HL-60/S4 treated with retinoic acid at 250 ng/mL for 4 days and 3 days (cell line): Measurements from ENCODE around the gene SOX8.

ENCODE experiments used
- in situ Hi-C: fragments of 300-500 bp; cut with MboI; formaldehyde crosslinking; loops from 2 replicates; pipeline ENCODE4 v1.7.0; 2022; ENCODE audit warnings: low sequenced_read_pairs

SOX8 gene

GRCh38 chr16:1003391-1004347 is 22.1 kb downstream of the SOX8 start:
- in situ Hi-C loops = no loop called here

GRCh38 chr16:1005286-1005685 is 23.7 kb downstream of the SOX8 start:
- in situ Hi-C loops = no loop called here

GRCh38 chr16:1006781-1007180 is 25.2 kb downstream of the SOX8 start:
- in situ Hi-C loops = no loop called here

- in situ Hi-C loops = no loop called here
Observed at GRCh38 chr16:1007284-1007850, 25.8 kb downstream of the SOX8 start.

- in situ Hi-C loops = no loop called here
Observed at GRCh38 chr16:1008085-1008484, 26.5 kb downstream of the SOX8 start.

GRCh38 chr16:1009358-1010150 is 28.0 kb downstream of the SOX8 start:
- in situ Hi-C loops = no loop called here

GRCh38 chr16:1010251-1010650 is 28.7 kb downstream of the SOX8 start:
- in situ Hi-C loops = no loop called here

GRCh38 chr16:1010815-1011214 is 29.2 kb downstream of the SOX8 start:
- in situ Hi-C loops = no loop called here

GRCh38 chr16:1011316-1012082 is 29.9 kb downstream of the SOX8 start:
- in situ Hi-C loops = no loop called here

- in situ Hi-C loops = no loop called here
Observed at GRCh38 chr16:1012135-1012534, 30.6 kb downstream of the SOX8 start.

- in situ Hi-C loops = no loop called here
Observed at GRCh38 chr16:1012722-1013592, 31.4 kb downstream of the SOX8 start.

GRCh38 chr16:1013593-1013900 is 32.0 kb downstream of the SOX8 start:
- in situ Hi-C loops = no loop called here

- in situ Hi-C loops = no loop called here
Observed at GRCh38 chr16:1014221-1014620, 32.7 kb downstream of the SOX8 start.

- in situ Hi-C loops = no loop called here
Observed at GRCh38 chr16:1014771-1015495, 33.4 kb downstream of the SOX8 start.

- in situ Hi-C loops = no loop called here
Observed at GRCh38 chr16:1018447-1019198, 37.1 kb downstream of the SOX8 start.

- in situ Hi-C loops = no loop called here
Observed at GRCh38 chr16:1019231-1020090, 37.9 kb downstream of the SOX8 start.

GRCh38 chr16:1020091-1020399 is 38.5 kb downstream of the SOX8 start:
- in situ Hi-C loops = no loop called here

- in situ Hi-C loops = no loop called here
Observed at GRCh38 chr16:1020591-1020990, 39.0 kb downstream of the SOX8 start.
